H1 (cell line): ENCODE results near the gene MTCH1.

Experiments
- CREB1 ChIP-seq: IDR thresholded peaks from 2 replicates; pipeline ENCODE4 v1.6.1; 2012; ENCODE audit warnings: inconsistent platforms
- FOSL1 ChIP-seq: IDR thresholded peaks from 2 replicates; pipeline ENCODE4 v1.6.1; 2011; ENCODE audit warnings: mild to moderate bottlenecking, low read depth, low read length, moderate library complexity; ENCODE audit not compliant: insufficient read depth
- PHF8 ChIP-seq: fragments of 200-600 bp; sonication (generic); conservative IDR thresholded peaks from 2 replicates; pipeline ENCODE4 v1.7.1; 2012; ENCODE audit warnings: low read depth, mild to moderate bottlenecking, inconsistent platforms, low read length, moderate library complexity
- POLR2A ChIP-seq, 2 experiments: IDR thresholded peaks; 1 replicate in 1 of 2; 2 replicates in 1 of 2; pipeline ENCODE4 v1.6.1; 2011; ENCODE audit warnings: low read depth in 2 of 2, low read length in 2 of 2, mild to moderate bottlenecking in 2 of 2; ENCODE audit errors: control extremely low read depth in 1 of 2
- SP2 ChIP-seq: IDR thresholded peaks from 2 replicates; pipeline ENCODE4 v1.6.1; 2012; ENCODE audit warnings: mild to moderate bottlenecking, low read length, inconsistent platforms
- TCF12 ChIP-seq: IDR thresholded peaks from 2 replicates; pipeline ENCODE4 v1.6.1; 2011; ENCODE audit warnings: low read depth, mild to moderate bottlenecking, low read length
- YY1 ChIP-seq: IDR thresholded peaks from 2 replicates; pipeline ENCODE4 v1.6.1; 2011; ENCODE audit warnings: low read depth, mild to moderate bottlenecking, low read length
- TF ChIP-seq, protein P1 (sequence below): IDR thresholded peaks from 2 replicates; pipeline ENCODE4 v1.6.1; 2011; ENCODE audit warnings: low read depth, mild to moderate bottlenecking, low read length; ENCODE audit not compliant: insufficient read depth
- TF ChIP-seq, protein P2 (sequence below), 3 experiments: IDR thresholded peaks; 1 replicate in 2 of 3; 2 replicates in 1 of 3; pipeline versions ENCODE4 v1.5.1 to v1.6.1; 2011; ENCODE audit warnings: low read length in 3 of 3, mild to moderate bottlenecking in 3 of 3, inconsistent platforms in 2 of 3, low read depth in 1 of 3, moderate library complexity in 1 of 3; ENCODE audit not compliant: insufficient read depth in 1 of 3; ENCODE audit errors: control extremely low read depth in 1 of 3

DNA sequence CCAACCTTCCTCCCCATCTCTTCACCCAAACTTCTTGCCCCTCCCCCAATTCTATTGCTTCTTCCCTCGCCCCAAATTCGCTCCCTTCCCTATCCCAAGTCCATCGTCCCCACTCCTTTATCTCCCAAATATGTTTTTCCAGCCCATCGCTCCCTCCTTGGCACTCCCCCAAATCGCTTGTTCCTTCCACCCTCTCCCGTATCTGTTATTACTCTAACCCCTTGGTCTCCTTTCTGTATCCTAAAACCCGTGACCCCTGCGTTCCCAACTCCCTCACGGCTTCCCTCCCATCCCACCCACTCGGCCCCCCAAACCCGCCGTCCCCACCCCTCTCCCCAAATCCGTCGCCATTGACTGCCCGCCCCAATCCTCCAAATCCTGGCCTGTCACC is 584 bp downstream of the MTCH1 start:
- TF ChIP-seq SP2, result no peak
- no peak for TF ChIP-seq CREB1
- TF ChIP-seq POLR2A (IDR thresholded peaks at IDR 0.05; ENCODE audit: control extremely low read depth in 1 of 2, low read depth in 2 of 2, low read length in 2 of 2), result no peak
- TF ChIP-seq FOSL1, result no peak
- no peak for TF ChIP-seq PHF8
- no peak for TF ChIP-seq TCF12
- TF ChIP-seq YY1, result no peak
- TF ChIP-seq, protein P1, sequence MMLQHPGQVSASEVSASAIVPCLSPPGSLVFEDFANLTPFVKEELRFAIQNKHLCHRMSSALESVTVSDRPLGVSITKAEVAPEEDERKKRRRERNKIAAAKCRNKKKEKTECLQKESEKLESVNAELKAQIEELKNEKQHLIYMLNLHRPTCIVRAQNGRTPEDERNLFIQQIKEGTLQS, result no peak
- TF ChIP-seq, protein P2, sequence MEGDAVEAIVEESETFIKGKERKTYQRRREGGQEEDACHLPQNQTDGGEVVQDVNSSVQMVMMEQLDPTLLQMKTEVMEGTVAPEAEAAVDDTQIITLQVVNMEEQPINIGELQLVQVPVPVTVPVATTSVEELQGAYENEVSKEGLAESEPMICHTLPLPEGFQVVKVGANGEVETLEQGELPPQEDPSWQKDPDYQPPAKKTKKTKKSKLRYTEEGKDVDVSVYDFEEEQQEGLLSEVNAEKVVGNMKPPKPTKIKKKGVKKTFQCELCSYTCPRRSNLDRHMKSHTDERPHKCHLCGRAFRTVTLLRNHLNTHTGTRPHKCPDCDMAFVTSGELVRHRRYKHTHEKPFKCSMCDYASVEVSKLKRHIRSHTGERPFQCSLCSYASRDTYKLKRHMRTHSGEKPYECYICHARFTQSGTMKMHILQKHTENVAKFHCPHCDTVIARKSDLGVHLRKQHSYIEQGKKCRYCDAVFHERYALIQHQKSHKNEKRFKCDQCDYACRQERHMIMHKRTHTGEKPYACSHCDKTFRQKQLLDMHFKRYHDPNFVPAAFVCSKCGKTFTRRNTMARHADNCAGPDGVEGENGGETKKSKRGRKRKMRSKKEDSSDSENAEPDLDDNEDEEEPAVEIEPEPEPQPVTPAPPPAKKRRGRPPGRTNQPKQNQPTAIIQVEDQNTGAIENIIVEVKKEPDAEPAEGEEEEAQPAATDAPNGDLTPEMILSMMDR (IDR thresholded peaks at IDR 0.05; ENCODE audit: control extremely low read depth in 1 of 3, insufficient read depth in 1 of 3, low read depth in 1 of 3, low read length in 3 of 3), result no peak
